Endothelial cell of umbilical vein (primary cell): Measurements from ENCODE around the gene CCDC85C. TPM values are rescaled to one million over a fixed set of nuclear protein-coding genes. Genes with fewer than 3 reads are reported as not detected.

Experiments
- BruUV-seq: library from RNA; stranded (reverse); fragments of 400-500 nt; replicated peaks from 2 replicates; lab custom pipeline; 2021; lab: Mats Ljungman, UMichigan
- CTCF ChIA-PET: fragments of 300-600, 350-600 bp; sonication (Branson Sonifier 250); formaldehyde crosslinking; loops from one replicate; lab custom pipeline; 2021; ENCODE audit warnings: antibody characterized with exemption, inconsistent platforms; lab: Charles Lee
- POLR2A ChIA-PET: fragments of 300-600, 350-600 bp; sonication (Branson Sonifier 250); formaldehyde crosslinking; loops from one replicate; lab custom pipeline; 2021; ENCODE audit warnings: antibody characterized with exemption, inconsistent platforms; lab: Charles Lee
- DNase-seq: peaks from one replicate; pipeline ENCODE4 v3.0.0-alpha.2; 2011; ENCODE audit warnings: low read depth, low spot score
- FAIRE-seq: peaks from 2 replicates; lab custom pipeline; 2011; peaks lifted over from hg19 to GRCh38; lab: Jason Lieb, UNC
- H2AFZ ChIP-seq: 2 replicates; pipeline ENCODE4 v1.6.0; 2012; ENCODE audit warnings: low read depth, low read length, control low read depth, inconsistent platforms
- H3K27ac ChIP-seq: 2 replicates; pipeline ENCODE4 v1.5.1; 2011; ENCODE audit warnings: low read depth, mild to moderate bottlenecking, control low read depth, low read length, moderate library complexity; ENCODE audit not compliant: insufficient read depth
- H3K27me3 ChIP-seq, 2 experiments: 2 replicates each; pipeline versions ENCODE4 v1.6.0 to v1.6.1; 2011; ENCODE audit warnings: low read length in 2 of 2, mixed read lengths in 1 of 2; ENCODE audit not compliant: control insufficient read depth in 2 of 2, insufficient read depth in 2 of 2
- H3K36me3 ChIP-seq, 2 experiments: 2 replicates in 1 of 2; 3 replicates in 1 of 2; pipeline ENCODE4 v1.5.1; 2011; ENCODE audit warnings: low read length in 2 of 2, mild to moderate bottlenecking in 1 of 2, moderate library complexity in 1 of 2; ENCODE audit not compliant: control insufficient read depth in 2 of 2, insufficient read depth in 2 of 2; ENCODE audit errors: extremely low read depth in 1 of 2
- H3K4me1 ChIP-seq: 3 replicates; pipeline ENCODE4 v1.5.1; 2011; ENCODE audit warnings: mild to moderate bottlenecking, low read length; ENCODE audit not compliant: control insufficient read depth, insufficient read depth; ENCODE audit errors: extremely low read depth
- H3K4me2 ChIP-seq: 2 replicates; pipeline ENCODE4 v1.6.1; 2011; ENCODE audit warnings: low read length, control low read depth, mixed read lengths; ENCODE audit not compliant: insufficient read depth
- H3K4me3 ChIP-seq, 3 experiments: fragments of 200-600 bp in 1 of 3; sonication (generic), shearing (Covaris generic) in 1 of 3; replicated peaks in 1 of 3; 2 replicates each; pipeline ENCODE4 v1.5.1; 2011 to 2016; ENCODE audit warnings: control low read depth in 3 of 3, low read length in 3 of 3, mild to moderate bottlenecking in 2 of 3, inconsistent platforms in 1 of 3, low read depth in 1 of 3, moderate library complexity in 1 of 3; ENCODE audit not compliant: insufficient read depth in 1 of 3
- H3K79me2 ChIP-seq: 2 replicates; pipeline ENCODE4 v1.6.0; 2012; ENCODE audit warnings: low read length, inconsistent platforms; ENCODE audit not compliant: control insufficient read depth, insufficient read depth
- H3K9ac ChIP-seq: replicated peaks from 2 replicates; pipeline ENCODE3; 2011; ENCODE audit warnings: low read length, control low read depth; ENCODE audit not compliant: insufficient read depth; ENCODE audit errors: extremely low read depth
- H3K9me1 ChIP-seq: replicated peaks from 3 replicates; pipeline ENCODE4 v1.6.0; 2011; ENCODE audit warnings: mild to moderate bottlenecking, low read length; ENCODE audit not compliant: control insufficient read depth, insufficient read depth; ENCODE audit errors: extremely low read depth
- H3K9me3 ChIP-seq: replicated peaks from 2 replicates; pipeline ENCODE4 v1.5.1; 2012; ENCODE audit warnings: low read length, inconsistent platforms; ENCODE audit not compliant: control insufficient read depth, insufficient read depth
- H4K20me1 ChIP-seq: replicated peaks from 2 replicates; pipeline ENCODE3; 2011; ENCODE audit warnings: mild to moderate bottlenecking, low read length; ENCODE audit not compliant: control insufficient read depth, insufficient read depth; ENCODE audit errors: extremely low read depth
- CTCF ChIP-seq, 2 donors: IDR thresholded peaks; 1 replicate in 1 of 2; 2 replicates in 1 of 2; pipeline ENCODE4 v1.5.1; 2011; ENCODE audit warnings: low read length in 2 of 2, mild to moderate bottlenecking in 2 of 2, moderate library complexity in 2 of 2, control low read depth in 1 of 2, inconsistent platforms in 1 of 2, low read depth in 1 of 2; ENCODE audit not compliant: insufficient read depth in 1 of 2; ENCODE audit errors: extremely low read depth in 1 of 2
- FOS ChIP-seq: IDR thresholded peaks from 2 replicates; pipeline ENCODE4 v1.6.1; 2011; ENCODE audit warnings: mild to moderate bottlenecking, low read length, moderate library complexity, borderline replicate concordance; ENCODE audit not compliant: insufficient read depth
- GATA2 ChIP-seq: IDR thresholded peaks from 2 replicates; pipeline ENCODE4 v1.7.0; 2011; ENCODE audit warnings: low read depth, mild to moderate bottlenecking, moderate library complexity, mixed read lengths, low read length; ENCODE audit not compliant: insufficient read length, insufficient read depth
- JUN ChIP-seq: IDR thresholded peaks from 2 replicates; pipeline ENCODE4 v1.6.1; 2011; ENCODE audit warnings: borderline replicate concordance, low read depth; ENCODE audit not compliant: insufficient read length, insufficient read depth
- MAX ChIP-seq: IDR thresholded peaks from 2 replicates; pipeline ENCODE4 v1.6.1; 2011; ENCODE audit not compliant: insufficient read depth, insufficient read length
- MYC ChIP-seq: IDR thresholded peaks from one replicate; pipeline ENCODE4 v1.6.1; 2011; ENCODE audit warnings: mild to moderate bottlenecking, low read depth, low read length
- POLR2A ChIP-seq: IDR thresholded peaks from 2 replicates; pipeline ENCODE4 v1.6.1; 2012; ENCODE audit warnings: low read depth, mild to moderate bottlenecking, control low read depth, low read length
- POLR2AphosphoS5 ChIP-seq: IDR thresholded peaks from 2 replicates; pipeline ENCODE4 v1.6.1; 2012; ENCODE audit warnings: low read depth, mild to moderate bottlenecking, control low read depth, low read length, moderate library complexity; ENCODE audit not compliant: insufficient read depth
- dilution Hi-C: fragments of 300-500 bp; cut with MboI; formaldehyde crosslinking; loops from one replicate; pipeline ENCODE4 v1.15.0; 2019; ENCODE audit warnings: low sequenced_read_pairs; ENCODE audit not compliant: extremely low pct_ligation_motif_present
- intact Hi-C: fragments of 100-400 bp; cut with micrococcal nuclease; formaldehyde crosslinking; loops from one replicate; pipeline ENCODE4 v1.10.0; 2022
- polyA plus RNA-seq, 4 experiments: library from polyadenylated mRNA; depleted of rRNA in 3 of 4; stranded (reverse) in 3 of 4; unstranded in 1 of 4; fragments of >200 nt; gene quantifications; 2 replicates each; pipeline versions ENCODE4 v1.2.1 to v1.2.3, GENCODE V29; 2011 to 2012; ENCODE audit warnings: missing spikeins in 1 of 4
- total RNA-seq: library from RNA; stranded (reverse); gene quantifications from 2 replicates; pipeline ENCODE4 v1.2.3, GENCODE V29; 2021

CCDC85C gene
- total and polyA plus RNA-seq, 2 donors (not counting 3 experiments of a cell fraction or from before 2014, with no cell fraction given) = 7.5 to 17.8 TPM

- Histone ChIP-seq H3K79me2 (no peaks in the 10 kb centered on the region), H3K4me1 (peaks cover 22% of the 10 kb centered on the region), H4K20me1 (no peaks in the 10 kb centered on the region), H3K4me2 (no peak overlapping the region), H3K4me3 (no peak overlapping the region), H3K9me3 (no peaks in the 10 kb centered on the region), H3K9me1 (no peaks in the 10 kb centered on the region), H2AFZ (no peak overlapping the region), H3K27me3 (no peaks in the 10 kb centered on the region), H3K27ac (no peak overlapping the region), H3K36me3 (peaks cover 9 to 38% of the 10 kb centered on the region in 2 experiments), H3K9ac (no peak overlapping the region)
- intact Hi-C loops = no loop called here
- no peak for FAIRE-seq
- dilution Hi-C loops = no loop called here
- no TSS peak for BruUV-seq
- no peak for DNase-seq
- ChIA-PET CTCF (no interaction called here), POLR2A (no interaction called here)
- TF ChIP-seq MYC (no peak), GATA2 (no peak), POLR2AphosphoS5 (no peak), CTCF (IDR thresholded peaks at IDR 0.05; ENCODE audit: extremely low read depth in 1 of 2, insufficient read depth in 1 of 2, low read depth in 1 of 2, low read length in 2 of 2) (no peak), POLR2A (no peak), MAX (no peak), FOS (no peak), JUN (no peak)
These were observed 94.9 kb downstream of the CCDC85C start for GRCh38 chr14:99508896-99509629.
